Measurements from ENCODE around the gene ASCL1. TPM values are rescaled to one million over a fixed set of nuclear protein-coding genes. Genes with fewer than 3 reads are reported as not detected.

ASCL1 gene
- total RNA-seq, 1 donor from 2014 or later: not detected

- H3K4me3 ChIP-seq (ENCODE audit: low read depth, low read length): no peak overlapping the region
- TF ChIP-seq CTCF (IDR thresholded peaks at IDR 0.05; ENCODE audit: insufficient read depth, low read length, severe bottlenecking): no peak
- H3K27me3 ChIP-seq (ENCODE audit: control insufficient read depth, insufficient read depth, low read length): peaks cover 17% of the 10 kb centered on the region
- DNase-seq (ENCODE audit: low read depth): no peak
- no peak for FAIRE-seq
- H3K36me3 ChIP-seq (ENCODE audit: control insufficient read depth, insufficient read depth, low read length): no peaks in the 10 kb centered on the region
Observed at GRCh38 chr12:102964872-102965271, 7.4 kb downstream of the ASCL1 start.

GRCh38 chr12:102965281-102966155, 8.0 kb downstream of the ASCL1 start:
- no peak overlapping the region for H3K4me3 ChIP-seq (ENCODE audit: low read depth, low read length)

GRCh38 chr12:102966200-102966863, 8.9 kb downstream of the ASCL1 start:
- Histone ChIP-seq H3K27me3 (ENCODE audit: control insufficient read depth, insufficient read depth, low read length) (peaks cover 12% of the 10 kb centered on the region), H3K4me3 (ENCODE audit: low read depth, low read length) (no peak overlapping the region), H3K36me3 (ENCODE audit: control insufficient read depth, insufficient read depth, low read length) (no peaks in the 10 kb centered on the region)
- no peak for FAIRE-seq
- DNase-seq (ENCODE audit: low read depth): no peak
- TF ChIP-seq CTCF (IDR thresholded peaks at IDR 0.05; ENCODE audit: insufficient read depth, low read length, severe bottlenecking): no peak

More at GRCh38 chr12:102965281-102966155, 8.0 kb downstream of the ASCL1 start:
- Histone ChIP-seq H3K36me3 (ENCODE audit: control insufficient read depth, insufficient read depth, low read length) (no peaks in the 10 kb centered on the region), H3K27me3 (ENCODE audit: control insufficient read depth, insufficient read depth, low read length) (peaks cover 17% of the 10 kb centered on the region)
- DNase-seq (ENCODE audit: low read depth) (no peak), FAIRE-seq (no peak)
- TF ChIP-seq CTCF (IDR thresholded peaks at IDR 0.05; ENCODE audit: insufficient read depth, low read length, severe bottlenecking): no peak

- DNase-seq (ENCODE audit: low read depth): no peak
- no peak overlapping the region for H3K4me3 ChIP-seq (ENCODE audit: low read depth, low read length)
- TF ChIP-seq CTCF (IDR thresholded peaks at IDR 0.05; ENCODE audit: insufficient read depth, low read length, severe bottlenecking): no peak
- no peaks in the 10 kb centered on the region for H3K27me3 ChIP-seq (ENCODE audit: control insufficient read depth, insufficient read depth, low read length)
- H3K36me3 ChIP-seq (ENCODE audit: control insufficient read depth, insufficient read depth, low read length): no peaks in the 10 kb centered on the region
- no peak for FAIRE-seq
Observed at GRCh38 chr12:102970780-102971179, 13.3 kb downstream of the ASCL1 start.

GRCh38 chr12:102971227-102971626, 13.8 kb downstream of the ASCL1 start:
- DNase-seq (ENCODE audit: low read depth): no peak
- no peaks in the 10 kb centered on the region for H3K36me3 ChIP-seq (ENCODE audit: control insufficient read depth, insufficient read depth, low read length)
- H3K27me3 ChIP-seq (ENCODE audit: control insufficient read depth, insufficient read depth, low read length): no peaks in the 10 kb centered on the region
- no peak for FAIRE-seq
- no peak for TF ChIP-seq CTCF (IDR thresholded peaks at IDR 0.05; ENCODE audit: insufficient read depth, low read length, severe bottlenecking)
- no peak overlapping the region for H3K4me3 ChIP-seq (ENCODE audit: low read depth, low read length)
